Endodermal cell (in vitro differentiated cells): Measurements from ENCODE around the gene PRKCE. TPM values are rescaled to one million over a fixed set of nuclear protein-coding genes. Genes with fewer than 3 reads are reported as not detected.

Source experiments
- DNase-seq: peaks from one replicate; pipeline ENCODE4 v3.0.0-alpha.2; 2017
- H3K27ac ChIP-seq: 2 replicates; pipeline ENCODE4 v1.5.1; 2013; ENCODE audit warnings: mild to moderate bottlenecking, low read depth, low read length, moderate library complexity
- H3K27me3 ChIP-seq: 2 replicates; pipeline ENCODE4 v1.6.1; 2013; ENCODE audit warnings: mild to moderate bottlenecking, low read length, moderate library complexity; ENCODE audit not compliant: insufficient read depth, control insufficient read depth, poor library complexity, severe bottlenecking
- H3K36me3 ChIP-seq: 2 replicates; pipeline ENCODE4 v1.7.0; 2013; ENCODE audit warnings: mild to moderate bottlenecking, low read length, moderate library complexity; ENCODE audit not compliant: control insufficient read depth, insufficient read depth
- H3K4me1 ChIP-seq: one replicate; pipeline ENCODE4 v1.7.0; 2013; ENCODE audit warnings: low read length; ENCODE audit not compliant: control insufficient read depth, insufficient read depth
- H3K4me3 ChIP-seq: 2 replicates; pipeline ENCODE4 v1.5.1; 2013; ENCODE audit warnings: mild to moderate bottlenecking, low read length, moderate library complexity
- H3K9ac ChIP-seq: 2 replicates; pipeline ENCODE4 v1.6.1; 2013; ENCODE audit warnings: mild to moderate bottlenecking, low read length, moderate library complexity; ENCODE audit not compliant: poor library complexity, severe bottlenecking; ENCODE audit errors: extremely low read depth
- H3K9me3 ChIP-seq: 2 replicates; pipeline ENCODE4 v1.6.1; 2013; ENCODE audit warnings: mild to moderate bottlenecking, low read length, moderate library complexity; ENCODE audit not compliant: control insufficient read depth
- H3K27ac Mint-ChIP-seq: 2 replicates; pipeline ENCODE4 v1.8.0; 2020; ENCODE audit warnings: mixed read lengths
- H3K27me3 Mint-ChIP-seq: 2 replicates; pipeline ENCODE4 v1.8.0; 2021; ENCODE audit warnings: mild to moderate bottlenecking, mixed read lengths; ENCODE audit not compliant: insufficient read depth
- H3K36me3 Mint-ChIP-seq: 2 replicates; pipeline ENCODE4 v1.8.0; 2020; ENCODE audit warnings: low read depth, mixed read lengths
- H3K4me1 Mint-ChIP-seq: 2 replicates; pipeline ENCODE4 v1.8.0; 2020; ENCODE audit warnings: mixed read lengths
- H3K4me3 Mint-ChIP-seq: 2 replicates; pipeline ENCODE4 v1.8.0; 2020; ENCODE audit warnings: mild to moderate bottlenecking, moderate library complexity, mixed read lengths
- H3K9me3 Mint-ChIP-seq: 2 replicates; pipeline ENCODE4 v1.8.0; 2020; ENCODE audit warnings: mild to moderate bottlenecking, mixed read lengths
- CTCF ChIP-seq: fragments of 200-600 bp; sonication (generic); conservative IDR thresholded peaks from 2 replicates; pipeline ENCODE4 v1.5.0; 2021; ENCODE audit warnings: antibody characterized with exemption, mild to moderate bottlenecking
- WGBS, 2 experiments: methylation state at CpG; one replicate each; pipeline versions ENCODE4 v1.1.5 to v1.1.7; 2013; ENCODE audit warnings: missing lambda C conversion rate in 2 of 2, mixed read lengths in 1 of 2; ENCODE audit not compliant: insufficient coverage in 1 of 2, insufficient read length in 1 of 2; 5-methylcytosine and 5-hydroxymethylcytosine counted together
- total RNA-seq, 2 donors: library from RNA; stranded (reverse); fragmentation: NEBNext Ultra II Directional in 1 of 2; extraction: Animal tissue kit (Norgen Biotek cat#: 25700) in 1 of 2; gene quantifications; 2 replicates in 1 of 2; 3 replicates in 1 of 2; pipeline ENCODE4 v1.2.1, GENCODE V29; 2021

Gene PRKCE
- total RNA-seq, 2 donors from 2014 or later = 1.4 to 1.7 TPM

GRCh38 chr2:45769056-45769455 is 117.6 kb downstream of the PRKCE start:
- WGBS, 2 experiments = 89 to 100% methylated on average over 1 to 2 of the region's 2 CpGs
- no peaks in the 10 kb centered on the region for H3K9me3 ChIP-seq
- no peak overlapping the region for H3K27ac ChIP-seq
- Mint-ChIP-seq H3K27ac (no peak overlapping the region), H3K27me3 (peaks cover 11% of the 10 kb centered on the region), H3K9me3 (no peaks in the 10 kb centered on the region), H3K4me3 (no peak overlapping the region), H3K4me1 (peaks cover 20% of the 10 kb centered on the region), H3K36me3 (no peaks in the 10 kb centered on the region)
- no peak for TF ChIP-seq CTCF
- H3K4me3 ChIP-seq = no peak overlapping the region
- DNase-seq = no peak
- no peaks in the 10 kb centered on the region for H3K27me3 ChIP-seq
- no peak overlapping the region for H3K9ac ChIP-seq
- peaks cover 7% of the 10 kb centered on the region for H3K4me1 ChIP-seq
- no peaks in the 10 kb centered on the region for H3K36me3 ChIP-seq

GRCh38 chr2:45769854-45770576 is 118.5 kb downstream of the PRKCE start:
- Mint-ChIP-seq H3K27ac (no peak overlapping the region), H3K9me3 (no peaks in the 10 kb centered on the region), H3K4me1 (peaks cover 20% of the 10 kb centered on the region), H3K36me3 (no peaks in the 10 kb centered on the region), H3K4me3 (no peak overlapping the region), H3K27me3 (peaks cover 11% of the 10 kb centered on the region)
- H3K27ac ChIP-seq = no peak overlapping the region
- TF ChIP-seq CTCF = no peak
- peaks cover 4% of the 10 kb centered on the region for H3K4me1 ChIP-seq
- DNase-seq = no peak
- no peak overlapping the region for H3K4me3 ChIP-seq
- no peaks in the 10 kb centered on the region for H3K27me3 ChIP-seq
- H3K36me3 ChIP-seq = no peaks in the 10 kb centered on the region
- 86 to 89% methylated on average over 11 to 15 of the region's 15 CpGs for WGBS, 2 experiments
- H3K9me3 ChIP-seq = no peaks in the 10 kb centered on the region
- H3K9ac ChIP-seq = no peak overlapping the region

GRCh38 chr2:45770811-45771210 is 119.3 kb downstream of the PRKCE start:
- no peak for DNase-seq
- no peak overlapping the region for H3K4me3 Mint-ChIP-seq
- no peaks in the 10 kb centered on the region for H3K9me3 Mint-ChIP-seq
- Histone ChIP-seq H3K27ac (no peak overlapping the region), H3K9ac (no peak overlapping the region), H3K9me3 (no peaks in the 10 kb centered on the region), H3K36me3 (no peaks in the 10 kb centered on the region), H3K27me3 (no peaks in the 10 kb centered on the region), H3K4me1 (peaks cover 4% of the 10 kb centered on the region), H3K4me3 (no peak overlapping the region)
- H3K27me3 Mint-ChIP-seq = peaks cover 11% of the 10 kb centered on the region
- no peaks in the 10 kb centered on the region for H3K36me3 Mint-ChIP-seq
- WGBS, 2 experiments = 80 to 91% methylated on average over 1 of the region's 1 CpG
- H3K4me1 Mint-ChIP-seq = peaks cover 22% of the 10 kb centered on the region
- no peak for TF ChIP-seq CTCF
- H3K27ac Mint-ChIP-seq = no peak overlapping the region
